Stimulated activated CD8-positive, alpha-beta memory T cell treated with anti-CD3 and anti-CD28 coated beads, Interleukin-7, amount 100 ng/mL, for 48 hours (primary cell): ENCODE measurements around the gene LRIT3.

Source experiments
- DNase-seq, 2 donors: peaks; one replicate each; pipeline ENCODE4 v3.0.0-alpha.2; 2020; ENCODE audit warnings: low read depth in 1 of 2; ENCODE audit errors: extremely low read depth in 1 of 2

The LRIT3 gene

GRCh38 chr4:109887071-109887470 is 39.2 kb downstream of the LRIT3 start:
- no peak for DNase-seq

- no peak for DNase-seq
Observed at GRCh38 chr4:109890076-109890475, 42.2 kb downstream of the LRIT3 start.

DNA sequence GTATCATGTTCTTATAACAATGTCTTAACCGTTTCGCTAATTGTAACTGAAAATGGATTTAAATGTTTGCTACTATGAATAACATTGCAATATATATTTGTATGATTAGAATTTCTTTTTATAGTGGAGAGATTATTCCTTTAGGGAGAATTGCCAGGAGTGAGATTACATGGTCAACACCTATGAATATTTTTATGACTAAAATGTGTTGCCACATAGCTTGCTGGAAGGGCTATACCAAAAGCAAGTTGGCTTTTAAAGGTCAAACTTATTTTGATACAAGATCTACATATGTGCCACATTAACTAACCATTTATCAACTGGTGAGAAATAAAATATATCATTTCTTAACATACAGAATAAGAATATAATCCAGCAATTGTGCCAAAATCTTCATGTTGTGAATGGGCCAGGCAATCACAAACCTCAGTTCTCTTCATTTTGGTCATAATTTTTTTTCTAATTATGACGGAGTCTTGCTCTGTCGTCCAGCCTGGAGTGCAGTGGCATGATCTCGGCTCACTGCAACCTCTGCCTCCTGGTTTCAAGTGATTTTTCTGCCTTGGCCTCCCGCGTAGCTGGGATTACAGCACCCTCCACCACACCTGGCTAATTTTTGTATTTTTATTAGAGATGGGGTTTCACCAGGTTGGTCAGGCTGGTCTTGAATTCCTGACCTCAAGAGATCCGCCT is 54.8 kb downstream of the LRIT3 start:
- no peak for DNase-seq

DNA sequence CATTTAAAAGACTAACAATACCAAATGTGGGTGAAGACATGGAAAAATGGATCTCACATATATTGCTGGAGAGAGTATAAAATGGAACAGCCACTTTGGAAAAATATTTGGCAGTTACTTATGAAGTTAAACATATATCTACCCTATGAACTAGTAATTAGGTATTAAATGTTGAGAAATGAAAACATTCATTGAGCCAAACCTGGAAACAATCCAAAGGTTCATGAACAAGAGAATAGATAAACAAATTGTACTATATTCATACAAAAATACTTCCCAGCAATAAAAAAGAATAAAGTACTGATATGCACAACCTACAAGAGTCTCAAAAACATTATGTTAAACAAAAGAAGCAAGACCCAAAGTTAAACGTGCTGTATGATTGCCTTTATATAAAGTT is 60.8 kb downstream of the LRIT3 start:
- no peak for DNase-seq

DNA sequence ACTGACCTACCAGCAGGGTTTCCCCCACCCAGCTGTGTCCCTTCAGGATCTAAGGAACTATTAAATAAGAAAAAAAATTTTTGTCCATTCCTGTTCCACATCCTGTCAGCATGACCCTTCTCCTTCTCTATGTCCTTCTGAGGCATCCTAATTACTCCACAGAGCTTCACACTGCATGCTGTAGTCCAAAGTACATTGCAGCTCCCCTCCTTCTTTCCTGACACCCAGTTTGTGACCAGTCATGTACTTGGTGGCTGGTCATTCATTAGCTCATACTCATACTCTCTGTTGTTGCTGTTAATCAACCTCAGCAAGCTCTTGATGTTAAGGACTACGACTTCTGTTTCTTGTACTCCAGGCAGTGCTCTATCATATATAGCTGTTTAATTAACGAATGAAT is 62.3 kb downstream of the LRIT3 start:
- no peak for DNase-seq

- no peak for DNase-seq
Observed at GRCh38 chr4:109912706-109913595, 65.0 kb downstream of the LRIT3 start, which contains the start of gene EGF. Gene EGF (plus strand): TSS chr4:109912883. CDS start chr4:109913336, 453 bp downstream.

DNA sequence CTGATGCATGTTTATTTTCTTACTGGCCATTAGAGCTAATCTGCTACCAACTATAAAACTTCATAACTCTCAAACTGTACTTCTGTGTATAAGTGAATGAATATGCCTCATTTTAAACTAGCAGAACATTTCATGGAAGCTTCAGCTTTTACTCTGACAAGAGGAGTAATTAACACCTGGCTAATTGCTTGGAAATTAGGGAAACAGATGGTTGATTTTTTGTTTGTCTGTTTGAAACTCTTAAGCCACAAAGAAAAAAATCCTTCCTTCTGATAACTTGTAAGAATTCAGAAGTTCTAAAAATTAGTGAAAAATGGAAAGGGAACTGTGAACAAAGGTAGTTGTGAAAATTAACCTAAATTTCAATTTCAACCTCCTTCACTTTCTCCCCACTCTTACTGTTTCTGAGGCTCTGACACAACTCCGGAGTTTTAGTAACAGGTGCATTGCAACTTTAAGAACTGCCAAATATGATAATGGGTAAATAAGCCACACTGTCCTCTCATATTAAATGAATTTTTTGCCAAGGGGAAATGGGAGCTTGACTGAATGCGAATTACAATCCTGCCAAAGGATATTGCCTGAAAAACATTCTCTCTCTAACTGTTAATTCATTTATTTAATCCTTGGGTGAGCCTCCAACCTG is 65.8 kb downstream of the LRIT3 start:
- no peak for DNase-seq

GRCh38 chr4:109914322-109914721 is 66.4 kb downstream of the LRIT3 start:
- no peak for DNase-seq

GRCh38 chr4:109915385-109916026 is 67.6 kb downstream of the LRIT3 start:
- DNase-seq, result no peak

GRCh38 chr4:109916027-109916409 is 68.1 kb downstream of the LRIT3 start:
- DNase-seq, result no peak

- no peak for DNase-seq
Observed at GRCh38 chr4:109921384-109921808, 73.5 kb downstream of the LRIT3 start.
